Measurements from ENCODE around the gene ITGA1.

DNA sequence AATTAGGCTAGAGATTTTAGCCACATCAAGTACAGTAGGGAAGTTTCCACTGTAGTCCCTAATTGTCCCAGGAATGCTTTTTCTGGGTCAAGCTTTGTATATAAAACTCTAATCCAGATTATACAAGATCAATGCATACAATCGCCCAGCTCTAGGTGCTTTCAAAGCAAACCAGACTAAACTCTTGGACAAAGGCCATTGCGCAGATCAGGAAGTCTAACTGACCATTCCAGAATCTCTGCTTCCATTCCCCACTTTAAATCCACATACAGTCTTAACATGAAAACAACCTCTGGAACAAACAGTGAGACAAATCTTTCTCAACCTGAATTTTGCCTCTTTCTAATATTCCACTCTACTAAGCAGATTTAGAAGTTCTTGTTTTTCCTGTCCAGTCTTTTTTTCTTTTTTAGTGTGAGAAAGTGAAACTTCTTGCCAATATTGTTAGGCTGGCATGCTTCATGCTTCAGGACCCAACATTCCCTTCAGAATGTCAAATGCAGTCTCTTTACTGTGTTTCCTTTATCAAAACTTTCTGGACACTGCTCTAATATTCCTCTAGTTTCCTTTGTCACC lies 76.1 kb downstream of the ITGA1 start:
- TF ChIP-seq, protein P1, sequence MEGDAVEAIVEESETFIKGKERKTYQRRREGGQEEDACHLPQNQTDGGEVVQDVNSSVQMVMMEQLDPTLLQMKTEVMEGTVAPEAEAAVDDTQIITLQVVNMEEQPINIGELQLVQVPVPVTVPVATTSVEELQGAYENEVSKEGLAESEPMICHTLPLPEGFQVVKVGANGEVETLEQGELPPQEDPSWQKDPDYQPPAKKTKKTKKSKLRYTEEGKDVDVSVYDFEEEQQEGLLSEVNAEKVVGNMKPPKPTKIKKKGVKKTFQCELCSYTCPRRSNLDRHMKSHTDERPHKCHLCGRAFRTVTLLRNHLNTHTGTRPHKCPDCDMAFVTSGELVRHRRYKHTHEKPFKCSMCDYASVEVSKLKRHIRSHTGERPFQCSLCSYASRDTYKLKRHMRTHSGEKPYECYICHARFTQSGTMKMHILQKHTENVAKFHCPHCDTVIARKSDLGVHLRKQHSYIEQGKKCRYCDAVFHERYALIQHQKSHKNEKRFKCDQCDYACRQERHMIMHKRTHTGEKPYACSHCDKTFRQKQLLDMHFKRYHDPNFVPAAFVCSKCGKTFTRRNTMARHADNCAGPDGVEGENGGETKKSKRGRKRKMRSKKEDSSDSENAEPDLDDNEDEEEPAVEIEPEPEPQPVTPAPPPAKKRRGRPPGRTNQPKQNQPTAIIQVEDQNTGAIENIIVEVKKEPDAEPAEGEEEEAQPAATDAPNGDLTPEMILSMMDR (conservative IDR thresholded peaks at IDR 0.05 in 1 of 2, IDR thresholded peaks at IDR 0.05 in 1 of 2; ENCODE audit: extremely low read depth in 1 of 2, insufficient read depth in 1 of 2, low read depth in 1 of 2, low read length in 2 of 2): no peak
- TF ChIP-seq EZH2 (IDR thresholded peaks at IDR 0.05; ENCODE audit: borderline replicate concordance, low read length): no peak
